Cerebellar cortex (tissue), 1 donor: ENCODE data around the gene HHAT.
"Not testable (repeated sequence)": the region's sequence is repeated elsewhere in the genome, so short reads cannot be mapped to it uniquely, and the experiment has no call there.

Source experiments
- DNase-seq: peaks from one replicate; pipeline ENCODE4 v3.0.0-alpha.2; 2015; ENCODE audit warnings: low spot score

The HHAT gene

GRCh38 chr1:210646258-210646616, 317.5 kb downstream of the HHAT start:
- no peak for DNase-seq

- no peak for DNase-seq
Observed at GRCh38 chr1:210647406-210648333, 319.0 kb downstream of the HHAT start.

- DNase-seq, result no peak
Observed at GRCh38 chr1:210648588-210649269, 320.0 kb downstream of the HHAT start.

GRCh38 chr1:210650403-210650802, 321.7 kb downstream of the HHAT start:
- DNase-seq, result no peak

GRCh38 chr1:210652329-210652954, 323.7 kb downstream of the HHAT start:
- no peak for DNase-seq

- DNase-seq, result peak; percentile 14
Observed at GRCh38 chr1:210653771-210654170, 325.1 kb downstream of the HHAT start.

- DNase-seq, result no peak
Observed at GRCh38 chr1:210654176-210654981, 325.7 kb downstream of the HHAT start.

- no peak for DNase-seq
Observed at GRCh38 chr1:210655511-210655910, 326.8 kb downstream of the HHAT start.

GRCh38 chr1:210657806-210658205, 329.1 kb downstream of the HHAT start:
- DNase-seq, result no peak

- DNase-seq, result not testable (repeated sequence)
Observed at GRCh38 chr1:210661520-210661919, 332.8 kb downstream of the HHAT start.

GRCh38 chr1:210662291-210663050, 333.8 kb downstream of the HHAT start:
- DNase-seq, result no peak

GRCh38 chr1:210663730-210664573, 335.2 kb downstream of the HHAT start:
- no peak for DNase-seq

GRCh38 chr1:210669951-210670350, 341.2 kb downstream of the HHAT start:
- no peak for DNase-seq

GRCh38 chr1:210674151-210674550, 345.4 kb downstream of the HHAT start:
- DNase-seq, result no peak

- DNase-seq, result no peak
Observed at GRCh38 chr1:210676539-210676938, 347.8 kb downstream of the HHAT start.

GRCh38 chr1:210677533-210677932, 348.8 kb downstream of the HHAT start:
- DNase-seq, result no peak

- peak; percentile 63 for DNase-seq
Observed at GRCh38 chr1:210678306-210678705, 349.6 kb downstream of the HHAT start.

- DNase-seq, result no peak
Observed at GRCh38 chr1:210681158-210681557, 352.5 kb downstream of the HHAT start.

- no peak for DNase-seq
Observed at GRCh38 chr1:210683403-210684047, 354.8 kb downstream of the HHAT start.
